B cell (primary cell): ENCODE measurements around the gene PNPLA1.

Experiments
- EZH2 ChIP-seq: IDR thresholded peaks from 2 replicates; pipeline ENCODE4 v1.6.1; 2012; ENCODE audit warnings: borderline replicate concordance, low read depth, mild to moderate bottlenecking, moderate library complexity, low read length; ENCODE audit not compliant: insufficient read depth, poor library complexity, severe bottlenecking
- TF ChIP-seq, protein P1 (sequence below): fragments of 200-600 bp; IDR thresholded peaks from one replicate; pipeline ENCODE4 v1.8.0; 2022; ENCODE audit warnings: antibody characterized with exemption, mild to moderate bottlenecking

DNA sequence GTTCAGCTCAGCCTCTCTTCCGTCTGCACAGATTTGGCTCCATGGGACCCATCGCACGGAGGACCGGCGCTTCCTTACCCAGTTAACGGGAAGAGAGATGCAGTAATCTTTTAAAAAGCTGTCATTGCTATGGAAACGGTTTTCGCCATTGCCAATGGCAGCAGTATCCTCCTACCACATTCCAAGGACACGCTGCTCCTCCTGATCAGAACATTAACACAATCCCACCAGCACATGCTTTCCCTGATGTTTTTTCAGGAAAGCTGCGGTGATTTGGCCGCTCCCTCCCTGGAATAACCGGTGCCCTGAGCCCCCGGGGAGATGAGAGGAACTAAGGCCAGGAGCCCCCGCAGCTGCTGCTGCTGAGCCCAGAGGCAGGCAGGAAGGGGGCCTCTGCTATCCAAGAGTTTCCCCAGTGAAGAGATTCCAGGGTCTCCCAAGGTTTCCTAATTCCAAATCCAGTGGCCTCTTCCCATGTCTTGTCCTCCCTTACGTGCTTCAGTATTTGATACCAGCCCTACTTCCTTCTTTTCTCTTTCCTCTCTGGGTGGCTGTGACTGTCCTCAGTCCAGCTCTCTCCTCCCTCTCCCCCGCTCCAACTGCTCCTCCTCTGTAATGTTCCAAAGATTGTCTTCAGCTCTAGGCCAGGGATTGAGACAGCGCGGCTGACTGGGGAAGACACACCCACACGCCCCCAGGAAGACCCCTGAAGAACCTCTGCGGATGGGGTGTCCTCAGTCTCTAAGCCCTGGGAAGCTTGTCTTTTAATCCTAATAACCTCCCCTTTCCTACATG lies 64.3 kb downstream of the PNPLA1 start:
- TF ChIP-seq EZH2, result no peak
- TF ChIP-seq, protein P1, sequence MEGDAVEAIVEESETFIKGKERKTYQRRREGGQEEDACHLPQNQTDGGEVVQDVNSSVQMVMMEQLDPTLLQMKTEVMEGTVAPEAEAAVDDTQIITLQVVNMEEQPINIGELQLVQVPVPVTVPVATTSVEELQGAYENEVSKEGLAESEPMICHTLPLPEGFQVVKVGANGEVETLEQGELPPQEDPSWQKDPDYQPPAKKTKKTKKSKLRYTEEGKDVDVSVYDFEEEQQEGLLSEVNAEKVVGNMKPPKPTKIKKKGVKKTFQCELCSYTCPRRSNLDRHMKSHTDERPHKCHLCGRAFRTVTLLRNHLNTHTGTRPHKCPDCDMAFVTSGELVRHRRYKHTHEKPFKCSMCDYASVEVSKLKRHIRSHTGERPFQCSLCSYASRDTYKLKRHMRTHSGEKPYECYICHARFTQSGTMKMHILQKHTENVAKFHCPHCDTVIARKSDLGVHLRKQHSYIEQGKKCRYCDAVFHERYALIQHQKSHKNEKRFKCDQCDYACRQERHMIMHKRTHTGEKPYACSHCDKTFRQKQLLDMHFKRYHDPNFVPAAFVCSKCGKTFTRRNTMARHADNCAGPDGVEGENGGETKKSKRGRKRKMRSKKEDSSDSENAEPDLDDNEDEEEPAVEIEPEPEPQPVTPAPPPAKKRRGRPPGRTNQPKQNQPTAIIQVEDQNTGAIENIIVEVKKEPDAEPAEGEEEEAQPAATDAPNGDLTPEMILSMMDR, result no peak
